Measurements from ENCODE around the gene FAM24A.
"Not testable (repeated sequence)": the region's sequence is repeated elsewhere in the genome, so short reads cannot be mapped to it uniquely, and the experiment has no call there.

The FAM24A gene

DNA sequence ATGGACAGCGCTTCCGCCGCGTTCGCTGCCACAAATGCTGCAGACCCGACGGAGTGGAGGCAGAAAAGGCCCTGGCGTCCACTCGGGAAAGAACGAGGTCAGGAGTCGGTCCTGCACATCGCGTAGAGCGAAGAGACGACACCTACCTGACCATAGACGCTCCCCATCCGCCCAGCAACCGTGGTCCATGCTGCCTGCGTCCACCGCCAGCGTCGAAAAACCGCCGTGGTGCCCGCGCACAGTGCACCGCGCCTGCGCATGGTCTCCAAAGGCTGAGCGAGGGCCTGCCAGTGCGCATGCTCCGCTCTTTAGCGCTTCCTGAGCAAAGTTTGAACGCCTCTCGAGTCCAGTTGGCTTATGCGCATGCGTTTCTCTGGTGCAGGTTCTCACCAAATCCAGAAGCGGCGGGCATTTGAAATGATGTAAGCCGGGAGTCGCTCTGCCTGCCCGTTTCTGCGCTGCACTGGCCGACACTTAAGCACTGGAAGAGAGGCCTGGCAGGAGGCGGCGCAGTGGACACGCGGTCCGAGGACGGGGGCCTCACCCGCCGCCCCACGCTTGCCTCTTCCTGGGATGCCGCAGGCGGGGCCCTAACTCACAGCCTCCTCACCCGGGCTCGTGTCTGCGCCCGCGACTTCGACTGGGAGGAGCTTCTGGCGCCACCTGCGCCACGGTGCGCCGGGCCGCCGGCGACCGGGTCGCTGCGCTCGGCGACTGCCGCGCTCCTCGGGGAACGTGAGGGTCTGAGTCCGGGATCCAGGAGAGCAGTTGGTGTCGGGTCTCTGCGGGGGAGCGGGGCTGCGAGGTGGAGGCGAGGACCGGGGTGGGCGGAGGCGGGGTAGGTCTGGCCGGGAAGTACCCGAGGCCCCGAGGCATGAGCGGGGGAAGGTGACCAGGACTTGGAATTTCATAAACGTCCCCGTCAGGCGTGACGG lies 30.8 kb upstream of the FAM24A start, which contains the start of gene FAM24B:
FAM24B (minus strand) TSS at position 243 of the 935 bp plus-strand sequence. CDS start 29,066 bp downstream, outside the sequence.
- H3K4me3 Mint-ChIP-seq, result peak within 1 kb of the TSS; percentile 94
- ATAC-seq (replicated peaks; ENCODE audit: extremely low read depth, poor library complexity, severe bottlenecking), result peak; percentile 82
- H3K27ac Mint-ChIP-seq (ENCODE audit: low read depth), result peak within 1 kb of the TSS; percentile 77
- H3K9me3 Mint-ChIP-seq, result no peaks in the 10 kb centered on the region
- DNase-seq (ENCODE audit: low spot score in 2 of 2), result peak; percentile 83 to 90
- no peaks in the 10 kb centered on the region for H3K27me3 Mint-ChIP-seq
- peaks cover 13% of the 10 kb centered on the region for H3K36me3 Mint-ChIP-seq (ENCODE audit: insufficient read depth)
- peaks cover 58% of the 10 kb centered on the region for H3K4me1 Mint-ChIP-seq

- no peak overlapping the region for H3K27ac Mint-ChIP-seq (ENCODE audit: low read depth)
- DNase-seq (ENCODE audit: low spot score in 2 of 2) (no peak), ATAC-seq (replicated peaks; ENCODE audit: extremely low read depth, poor library complexity, severe bottlenecking) (no peak)
- no peaks in the 10 kb centered on the region for H3K27me3 Mint-ChIP-seq
- H3K36me3 Mint-ChIP-seq (ENCODE audit: insufficient read depth), result peaks cover 13% of the 10 kb centered on the region
- H3K4me1 Mint-ChIP-seq, result peaks cover 30% of the 10 kb centered on the region
- no peak overlapping the region for H3K4me3 Mint-ChIP-seq
- H3K9me3 Mint-ChIP-seq, result no peaks in the 10 kb centered on the region
Observed at GRCh38 chr10:122882766-122883165, 27.6 kb upstream of the FAM24A start.

GRCh38 chr10:122884166-122884565 lies 26.2 kb upstream of the FAM24A start:
- DNase-seq (ENCODE audit: low spot score in 2 of 2), result no peak
- no peak for ATAC-seq (replicated peaks; ENCODE audit: extremely low read depth, poor library complexity, severe bottlenecking)
- H3K27ac Mint-ChIP-seq (ENCODE audit: low read depth), result no peak overlapping the region
- peaks cover 16% of the 10 kb centered on the region for H3K4me1 Mint-ChIP-seq
- H3K27me3 Mint-ChIP-seq, result no peaks in the 10 kb centered on the region
- H3K36me3 Mint-ChIP-seq (ENCODE audit: insufficient read depth), result peaks cover 9% of the 10 kb centered on the region
- H3K9me3 Mint-ChIP-seq, result no peaks in the 10 kb centered on the region
- H3K4me3 Mint-ChIP-seq, result no peak overlapping the region

GRCh38 chr10:122894261-122894944 lies 16.0 kb upstream of the FAM24A start:
- H3K27ac Mint-ChIP-seq (ENCODE audit: low read depth), result no peak overlapping the region
- H3K4me3 Mint-ChIP-seq, result no peak overlapping the region
- peaks cover 6% of the 10 kb centered on the region for H3K4me1 Mint-ChIP-seq
- no peaks in the 10 kb centered on the region for H3K27me3 Mint-ChIP-seq
- DNase-seq (ENCODE audit: low spot score in 2 of 2) (no peak), ATAC-seq (replicated peaks; ENCODE audit: extremely low read depth, poor library complexity, severe bottlenecking) (no peak)
- H3K9me3 Mint-ChIP-seq, result no peaks in the 10 kb centered on the region
- peaks cover 2% of the 10 kb centered on the region for H3K36me3 Mint-ChIP-seq (ENCODE audit: insufficient read depth)

GRCh38 chr10:122903861-122904260 lies 6.5 kb upstream of the FAM24A start:
- not testable (repeated sequence) for H3K4me1 Mint-ChIP-seq; H3K4me3 Mint-ChIP-seq; H3K9me3 Mint-ChIP-seq; H3K27ac Mint-ChIP-seq (ENCODE audit: low read depth); DNase-seq (ENCODE audit: low spot score in 2 of 2); ATAC-seq (replicated peaks; ENCODE audit: extremely low read depth, poor library complexity, severe bottlenecking); H3K36me3 Mint-ChIP-seq (ENCODE audit: insufficient read depth)
- H3K27me3 Mint-ChIP-seq, result peaks cover 54% of the 10 kb centered on the region

- peak; percentile 25 to 40 for DNase-seq (ENCODE audit: low spot score in 2 of 2)
- H3K36me3 Mint-ChIP-seq (ENCODE audit: insufficient read depth), result no peaks in the 10 kb centered on the region
Observed at GRCh38 chr10:122911889-122912484, 1.6 kb downstream of the FAM24A start.

DNA sequence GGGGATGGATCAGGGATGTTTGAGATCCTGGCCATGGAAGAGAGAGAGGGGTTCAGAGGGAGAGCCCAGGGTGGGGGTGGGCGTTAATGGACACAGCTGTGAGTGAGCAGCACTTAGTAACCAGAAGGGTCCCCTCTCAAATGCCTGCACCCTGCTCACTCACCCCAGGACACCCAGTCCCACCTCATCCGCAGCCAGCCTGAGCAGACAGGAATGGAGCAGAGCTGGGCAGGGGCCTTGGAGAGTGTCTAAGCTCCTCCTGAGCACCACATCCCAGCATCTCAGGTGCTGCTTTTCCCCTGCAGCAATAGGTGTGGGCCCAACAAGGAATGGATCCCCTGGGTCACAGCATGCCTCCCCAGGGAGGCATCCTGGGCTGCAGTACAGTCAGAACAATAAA lies 5.3 kb downstream of the FAM24A start:
- no peaks in the 10 kb centered on the region for H3K9me3 Mint-ChIP-seq
- DNase-seq (ENCODE audit: low spot score in 2 of 2), result no peak
- no peaks in the 10 kb centered on the region for H3K4me1 Mint-ChIP-seq
- ATAC-seq (replicated peaks; ENCODE audit: extremely low read depth, poor library complexity, severe bottlenecking), result no peak
- H3K27ac Mint-ChIP-seq (ENCODE audit: low read depth), result no peak overlapping the region
- no peaks in the 10 kb centered on the region for H3K36me3 Mint-ChIP-seq (ENCODE audit: insufficient read depth)
- H3K4me3 Mint-ChIP-seq, result no peak overlapping the region
- peaks cover 21% of the 10 kb centered on the region for H3K27me3 Mint-ChIP-seq

More at GRCh38 chr10:122911889-122912484, 1.6 kb downstream of the FAM24A start:
- Mint-ChIP-seq H3K9me3 (no peaks in the 10 kb centered on the region), H3K27me3 (peaks cover 20% of the 10 kb centered on the region), H3K4me3 (no peak overlapping the region), H3K27ac (ENCODE audit: low read depth) (no peak overlapping the region), H3K4me1 (no peaks in the 10 kb centered on the region)
- ATAC-seq (replicated peaks; ENCODE audit: extremely low read depth, poor library complexity, severe bottlenecking), result no peak

DNA sequence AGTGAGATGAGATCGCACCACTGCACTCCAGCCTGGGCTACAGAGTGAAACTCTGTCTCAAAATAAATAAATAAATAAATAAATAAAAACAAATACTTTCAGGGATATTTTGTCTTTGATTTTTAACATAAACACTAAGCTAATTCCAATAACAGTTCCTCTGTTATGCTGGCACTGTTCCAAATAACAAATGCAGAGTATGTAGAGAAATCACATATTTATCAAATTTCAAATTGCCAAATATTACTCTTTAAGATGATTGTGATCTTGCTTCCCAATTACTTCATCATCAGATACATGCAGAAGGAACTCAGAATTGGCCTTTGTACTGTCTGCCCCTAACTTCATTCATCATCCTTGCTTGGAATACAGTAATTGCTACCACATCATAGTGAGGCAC lies 19.7 kb downstream of the FAM24A start:
- Mint-ChIP-seq H3K27me3 (no peaks in the 10 kb centered on the region), H3K4me3 (no peak overlapping the region), H3K4me1 (no peaks in the 10 kb centered on the region), H3K9me3 (no peaks in the 10 kb centered on the region), H3K27ac (ENCODE audit: low read depth) (no peak overlapping the region), H3K36me3 (ENCODE audit: insufficient read depth) (no peaks in the 10 kb centered on the region)
- ATAC-seq (replicated peaks; ENCODE audit: extremely low read depth, poor library complexity, severe bottlenecking), result no peak
- DNase-seq (ENCODE audit: low spot score in 2 of 2), result no peak

DNA sequence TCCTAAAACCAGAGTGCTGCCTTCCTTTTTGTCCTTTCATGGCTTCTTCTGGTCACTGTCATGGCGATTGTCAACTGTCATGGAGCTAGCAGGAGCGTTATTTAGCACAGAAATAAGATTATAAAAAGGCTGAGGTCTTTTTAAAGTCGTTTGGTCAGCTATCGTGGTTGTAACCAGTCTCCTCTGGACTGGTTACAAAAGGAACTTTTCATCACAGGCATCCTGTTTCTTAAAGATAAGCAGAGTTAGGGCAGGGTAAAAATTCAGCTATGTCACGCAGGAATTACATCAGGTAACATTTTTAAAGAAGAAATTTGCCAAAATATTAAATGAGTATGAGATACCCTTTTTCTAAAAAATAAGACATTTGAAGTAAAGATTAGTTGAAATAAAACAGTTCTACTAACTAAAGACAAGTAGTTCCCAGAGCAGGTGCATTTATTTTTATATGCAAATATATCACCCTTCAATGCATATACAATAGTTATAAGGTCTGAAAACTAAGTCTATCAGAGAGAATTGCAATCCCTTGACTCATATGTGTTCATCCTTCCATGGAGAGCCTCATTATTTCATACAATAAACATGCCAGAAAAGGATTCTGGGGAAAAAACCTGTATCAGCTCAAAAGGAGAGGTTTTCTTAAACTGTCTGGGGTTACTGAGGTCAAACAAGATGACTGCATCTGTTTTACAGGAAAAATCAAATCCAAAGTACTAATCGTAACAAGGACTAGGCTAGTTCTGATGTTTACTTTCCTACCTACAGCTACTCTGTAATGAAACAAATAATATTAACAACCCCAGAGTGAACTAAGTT lies 20.9 kb downstream of the FAM24A start:
- Mint-ChIP-seq H3K9me3 (no peaks in the 10 kb centered on the region), H3K27ac (ENCODE audit: low read depth) (no peak overlapping the region)

DNA sequence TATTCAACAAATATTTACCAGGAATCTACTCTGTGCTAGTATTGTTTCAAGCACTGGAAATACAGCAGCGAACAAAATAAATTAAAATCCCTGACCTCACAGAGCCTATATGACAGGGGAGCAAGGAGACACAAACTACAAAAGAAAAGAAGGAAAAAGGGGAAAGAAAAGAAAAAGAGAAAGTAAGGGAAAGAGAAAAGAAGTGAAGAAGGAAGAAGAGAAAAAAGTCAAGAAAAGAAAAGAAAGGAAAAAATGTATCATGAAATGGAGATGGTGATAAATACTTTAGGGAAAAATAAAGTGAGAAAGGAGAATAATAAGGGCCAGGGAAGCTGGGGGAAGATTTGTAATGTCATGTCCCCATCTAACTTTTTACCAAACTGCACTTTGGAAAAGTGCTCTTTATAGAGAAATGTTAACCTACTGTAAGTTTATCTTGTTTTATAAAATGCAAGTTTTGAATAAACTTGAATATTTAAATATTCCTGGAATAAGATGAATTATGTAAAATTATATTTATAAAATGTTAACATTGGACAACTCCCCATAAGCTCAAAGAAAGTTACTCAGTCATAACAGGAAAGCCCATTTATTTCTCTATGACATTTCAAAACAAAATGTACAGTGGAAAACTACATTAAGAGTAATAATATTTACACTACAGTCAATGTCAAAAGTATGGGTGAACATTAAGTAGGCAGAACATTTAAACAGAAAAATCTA lies 28.9 kb downstream of the FAM24A start:
- Mint-ChIP-seq H3K4me3 (no peak overlapping the region), H3K4me1 (no peaks in the 10 kb centered on the region), H3K27me3 (no peaks in the 10 kb centered on the region), H3K27ac (ENCODE audit: low read depth) (no peak overlapping the region), H3K36me3 (ENCODE audit: insufficient read depth) (peaks cover 18% of the 10 kb centered on the region), H3K9me3 (no peaks in the 10 kb centered on the region)
- no peak for DNase-seq (ENCODE audit: low spot score in 2 of 2)
- no peak for ATAC-seq (replicated peaks; ENCODE audit: extremely low read depth, poor library complexity, severe bottlenecking)

More for the DNA sequence above, 20.9 kb downstream of the FAM24A start:
- no peak overlapping the region for H3K4me3 Mint-ChIP-seq
- no peak for DNase-seq (ENCODE audit: low spot score in 2 of 2)
- H3K36me3 Mint-ChIP-seq (ENCODE audit: insufficient read depth), result peaks cover 2% of the 10 kb centered on the region
- no peaks in the 10 kb centered on the region for H3K27me3 Mint-ChIP-seq
- no peak for ATAC-seq (replicated peaks; ENCODE audit: extremely low read depth, poor library complexity, severe bottlenecking)
- H3K4me1 Mint-ChIP-seq, result no peaks in the 10 kb centered on the region

DNA sequence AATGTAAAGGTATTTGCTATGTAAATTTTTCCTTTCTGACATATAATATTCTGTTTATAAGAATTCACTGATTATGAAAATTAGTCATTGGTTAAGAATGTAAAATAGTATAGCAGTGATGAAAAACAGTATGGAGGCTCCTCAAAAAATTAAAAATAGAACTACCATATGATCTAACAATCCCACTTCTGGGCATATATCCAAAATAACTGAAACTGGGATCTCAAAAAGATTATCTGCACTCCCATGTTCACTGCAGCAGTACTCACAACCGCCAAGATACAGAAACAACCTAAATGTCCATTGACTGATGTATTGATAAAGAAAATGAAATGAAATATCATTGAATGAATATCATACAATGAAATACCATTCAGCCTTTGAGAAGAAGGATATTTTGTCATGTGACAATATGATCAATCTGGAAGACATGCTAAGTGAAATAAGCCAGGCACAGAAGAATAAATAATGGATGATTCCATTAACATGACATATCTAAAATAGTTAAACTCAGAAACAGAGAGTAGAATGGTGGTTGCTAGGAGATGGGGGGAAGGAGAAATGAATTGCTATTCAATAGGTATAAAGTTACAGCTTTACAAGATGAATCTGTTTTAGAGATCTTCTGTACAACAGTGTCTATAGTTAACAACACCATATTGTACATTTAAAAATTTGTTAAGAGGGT lies 29.6 kb downstream of the FAM24A start:
- no peak overlapping the region for H3K4me3 Mint-ChIP-seq
- H3K27me3 Mint-ChIP-seq, result no peaks in the 10 kb centered on the region
- H3K27ac Mint-ChIP-seq (ENCODE audit: low read depth), result no peak overlapping the region

More for the DNA sequence above, 29.6 kb downstream of the FAM24A start:
- no peak for DNase-seq (ENCODE audit: low spot score in 2 of 2)
- Mint-ChIP-seq H3K36me3 (ENCODE audit: insufficient read depth) (peaks cover 18% of the 10 kb centered on the region), H3K4me1 (no peaks in the 10 kb centered on the region), H3K9me3 (no peaks in the 10 kb centered on the region)
- no peak for ATAC-seq (replicated peaks; ENCODE audit: extremely low read depth, poor library complexity, severe bottlenecking)
